Small intestine (tissue), 16 donors: ENCODE results near the gene MISFA. TPM values are rescaled to one million over a fixed set of nuclear protein-coding genes. Genes with fewer than 3 reads are reported as not detected.

ENCODE experiments used
- DNase-seq, 2 donors: peaks; one replicate each; pipeline versions ENCODE4 v3.0.0 to v3.0.0-alpha.2; 2013
- FAIRE-seq: peaks from 2 replicates; lab custom pipeline; 2012; peaks lifted over from hg19 to GRCh38; lab: Jason Lieb, UNC
- H3K27ac ChIP-seq, 3 donors: one replicate each; pipeline ENCODE4 v1.5.1; 2013; ENCODE audit warnings: low read length in 2 of 3, mild to moderate bottlenecking in 2 of 3, control low read depth in 1 of 3, inconsistent platforms in 1 of 3, low read depth in 1 of 3, moderate library complexity in 1 of 3
- H3K27me3 ChIP-seq, 3 donors: one replicate each; pipeline ENCODE4 v1.6.1; 2013; ENCODE audit warnings: low read length in 3 of 3, inconsistent platforms in 1 of 3; ENCODE audit not compliant: control insufficient read depth in 3 of 3, insufficient read depth in 3 of 3
- H3K36me3 ChIP-seq, 3 donors: one replicate each; pipeline ENCODE4 v1.6.1; 2013; ENCODE audit warnings: low read length in 3 of 3, inconsistent platforms in 1 of 3, low read depth in 1 of 3, mild to moderate bottlenecking in 1 of 3, moderate library complexity in 1 of 3; ENCODE audit not compliant: control insufficient read depth in 3 of 3, insufficient read depth in 2 of 3
- H3K4me1 ChIP-seq, 3 donors: one replicate each; pipeline ENCODE4 v1.6.1; 2013; ENCODE audit warnings: low read length in 2 of 3, inconsistent platforms in 1 of 3, low read depth in 1 of 3, mild to moderate bottlenecking in 1 of 3, moderate library complexity in 1 of 3; ENCODE audit not compliant: control insufficient read depth in 3 of 3, insufficient read depth in 2 of 3
- H3K4me3 ChIP-seq, 3 donors: one replicate each; pipeline ENCODE4 v1.5.1; 2013; ENCODE audit warnings: low read length in 3 of 3, control low read depth in 1 of 3, inconsistent platforms in 1 of 3, low read depth in 1 of 3, mild to moderate bottlenecking in 1 of 3, moderate library complexity in 1 of 3
- H3K9me3 ChIP-seq, 2 donors: one replicate each; pipeline ENCODE4 v1.6.1; 2013; ENCODE audit warnings: low read depth in 1 of 2, low read length in 1 of 2; ENCODE audit not compliant: control insufficient read depth in 2 of 2, insufficient read depth in 1 of 2
- whole genome bisulfite sequencing, 3 donors: extraction: QIAGEN DNeasy Blood & Tissue Kit; methylation state at CpG; one replicate each; pipeline ENCODE4 v1.1.7; 2013; 5-methylcytosine and 5-hydroxymethylcytosine counted together
- long read RNA-seq, 10 donors: transcript quantifications; one replicate each; lab custom pipeline, GENCODE V29; 2026
- polyA plus RNA-seq, 4 donors: library from polyadenylated mRNA; stranded (reverse) in 3 of 4; unstranded in 1 of 4; fragments of 200-250 nt in 3 of 4; fragments of 120-200 nt in 1 of 4; gene quantifications; one replicate each; pipeline versions ENCODE4 v1.2.1 to v1.2.3, GENCODE V29; 2013
- donor health status: healthy with polysubstance abuse.
- donor health status: control.
- donor health status: control.
- donor health status: Bipolar disorder and iron deficiency.
- donor health status: healthy.

MISFA gene
- 1 to 10 TPM in 2 of 4 donors, under 1 TPM in 1, not detected in 1; 0.60 to 4.9 (median 3.5) TPM for polyA plus RNA-seq
- long read RNA-seq, donor 1, partial matches to known transcripts = 0 of 2 reads
- long read RNA-seq, donor 1, other reads (novel, unspliced or antisense) = 0 of 2 reads
- long read RNA-seq, donor 2 = 0 reads
- long read RNA-seq, donor 3, partial matches to known transcripts = 15 of 16 reads
- long read RNA-seq, donor 3, other reads (novel, unspliced or antisense) = 0 of 16 reads
- long read RNA-seq, donor 4 = 0 reads
- long read RNA-seq, donor 5, partial matches to known transcripts = 0 of 1 reads
- long read RNA-seq, donor 5, other reads (novel, unspliced or antisense) = 0 of 1 reads
- long read RNA-seq, donor 6 = 0 reads
- long read RNA-seq, donor 7 = 0 reads
- long read RNA-seq, donor 8 = 0 reads
- long read RNA-seq, donor 9 = 0 reads
- long read RNA-seq, donor 10 = 0 reads

- no peak for DNase-seq
- no peaks in the 10 kb centered on the region for H3K9me3 ChIP-seq
- no peaks in the 10 kb centered on the region for H3K27me3 ChIP-seq
- WGBS, 3 donors = 90 to 96% (median 92%) methylated on average over 7 of the region's 7 CpGs
- peaks cover 0 to 23% (median 0%) of the 10 kb centered on the region in 3 donors for H3K36me3 ChIP-seq
- FAIRE-seq = no peak
- no peak within 1 kb of the TSS for H3K4me3 ChIP-seq
- H3K27ac ChIP-seq = no peak within 1 kb of the TSS
- no peaks in the 10 kb centered on the region for H3K4me1 ChIP-seq
These were observed at the start of gene MISFA for GRCh38 chr11:18599739-18600230. Gene MISFA, plus strand, starts transcription at chr11:18599789. Its CDS starts 140 bp downstream, at chr11:18599929.

- Histone ChIP-seq H3K27me3 (no peaks in the 10 kb centered on the region), H3K36me3 (peaks cover 3 to 33% (median 8%) of the 10 kb centered on the region in 3 donors), H3K4me3 (no peak overlapping the region), H3K4me1 (no peaks in the 10 kb centered on the region), H3K27ac (no peak overlapping the region), H3K9me3 (no peaks in the 10 kb centered on the region)
- DNase-seq (no peak), FAIRE-seq (no peak)
- WGBS, 3 donors = 84 to 91% (median 86%) methylated on average over 2 of the region's 2 CpGs
These were observed 36.4 kb upstream of the MISFA start for GRCh38 chr11:18563090-18563730.

GRCh38 chr11:18564149-18564548, 35.4 kb upstream of the MISFA start:
- Histone ChIP-seq H3K4me3 (no peak overlapping the region), H3K36me3 (peaks cover 3 to 33% (median 8%) of the 10 kb centered on the region in 3 donors), H3K27me3 (no peaks in the 10 kb centered on the region), H3K4me1 (no peaks in the 10 kb centered on the region), H3K9me3 (no peaks in the 10 kb centered on the region), H3K27ac (no peak overlapping the region)
- DNase-seq = no peak
- no peak for FAIRE-seq

- H3K4me3 ChIP-seq = no peak overlapping the region
- no peak overlapping the region for H3K27ac ChIP-seq
- no peaks in the 10 kb centered on the region for H3K9me3 ChIP-seq
- H3K4me1 ChIP-seq = no peaks in the 10 kb centered on the region
- FAIRE-seq = no peak
- peaks cover 3 to 34% (median 3%) of the 10 kb centered on the region in 3 donors for H3K36me3 ChIP-seq
- no peaks in the 10 kb centered on the region for H3K27me3 ChIP-seq
- DNase-seq = no peak
These were observed 33.2 kb upstream of the MISFA start for GRCh38 chr11:18566406-18566805.

GRCh38 chr11:18567081-18567480, 32.5 kb upstream of the MISFA start:
- Histone ChIP-seq H3K4me3 (no peak overlapping the region), H3K36me3 (peaks cover 1 to 36% (median 2%) of the 10 kb centered on the region in 3 donors), H3K27me3 (no peaks in the 10 kb centered on the region), H3K4me1 (no peaks in the 10 kb centered on the region), H3K27ac (no peak overlapping the region), H3K9me3 (no peaks in the 10 kb centered on the region)
- FAIRE-seq (no peak), DNase-seq (no peak)
- 88 to 95% (median 94%) methylated on average over 3 of the region's 3 CpGs for WGBS, 3 donors

- FAIRE-seq = no peak
- DNase-seq = no peak
- WGBS, 3 donors = 35 to 44% (median 37%) methylated on average over 1 of the region's 1 CpG
- Histone ChIP-seq H3K9me3 (peaks cover 0 to 4% of the 10 kb centered on the region in 2 donors), H3K4me1 (peaks cover 0 to 3% (median 0%) of the 10 kb centered on the region in 3 donors), H3K27ac (no peak overlapping the region), H3K4me3 (no peak overlapping the region), H3K36me3 (peaks cover 3 to 20% (median 4%) of the 10 kb centered on the region in 3 donors), H3K27me3 (no peaks in the 10 kb centered on the region)
These were observed 24.2 kb upstream of the MISFA start for GRCh38 chr11:18575361-18575760.

GRCh38 chr11:18578975-18579598, 20.5 kb upstream of the MISFA start:
- WGBS, 3 donors = 26 to 59% (median 39%) methylated on average over 14 of the region's 14 CpGs
- DNase-seq = peak; percentile 84 to 87

GRCh38 chr11:18580113-18580766, 19.3 kb upstream of the MISFA start:
- Histone ChIP-seq H3K9me3 (peaks cover 0 to 4% of the 10 kb centered on the region in 2 donors), H3K27me3 (no peaks in the 10 kb centered on the region), H3K4me1 (peaks cover 0 to 3% (median 0%) of the 10 kb centered on the region in 3 donors), H3K4me3 (no peak overlapping the region), H3K36me3 (peaks cover 0 to 7% (median 3%) of the 10 kb centered on the region in 3 donors), H3K27ac (no peak overlapping the region)
- 79 to 89% (median 86%) methylated on average over 2 of the region's 2 CpGs for WGBS, 3 donors
- FAIRE-seq (no peak), DNase-seq (no peak)

More at GRCh38 chr11:18578975-18579598, 20.5 kb upstream of the MISFA start:
- H3K9me3 ChIP-seq = peaks cover 0 to 4% of the 10 kb centered on the region in 2 donors
- FAIRE-seq = no peak
- peak overlapping the region; percentile 38 to 72 (median 56) for H3K27ac ChIP-seq
- H3K4me3 ChIP-seq = peak overlapping the region in 2 of 3 donors; percentile 28 to 32
- peaks cover 0 to 3% (median 0%) of the 10 kb centered on the region in 3 donors for H3K4me1 ChIP-seq
- no peaks in the 10 kb centered on the region for H3K27me3 ChIP-seq
- H3K36me3 ChIP-seq = peaks cover 3 to 7% (median 3%) of the 10 kb centered on the region in 3 donors
